RWPE2 (cell line): Measurements from ENCODE around the gene ZNF420.
"Not testable (repeated sequence)": the region's sequence is repeated elsewhere in the genome, so short reads cannot be mapped to it uniquely, and the experiment has no call there.

Experiments
- ATAC-seq: fragments of 200-7000 bp; cut with Tn5 transposase; 3 replicates; pipeline ENCODE4 v1.9.1; 2021; ENCODE audit warnings: low read depth
- DNase-seq: peaks from one replicate; pipeline ENCODE4 v3.0.0-alpha.2; 2020; ENCODE audit warnings: low spot score
- H3K27ac ChIP-seq: fragments of 450-650 bp; 2 replicates; pipeline ENCODE4 v1.5.1; 2017; ENCODE audit warnings: mild to moderate bottlenecking; ENCODE audit not compliant: poor library complexity, severe bottlenecking
- H3K27me3 ChIP-seq: fragments of 250-450 bp; sonication (Bioruptor Pico); 2 replicates; pipeline ENCODE4 v1.5.1; 2021; ENCODE audit warnings: mild to moderate bottlenecking, moderate library complexity; ENCODE audit not compliant: insufficient read depth, poor library complexity, severe bottlenecking
- H3K36me3 ChIP-seq: fragments of 250-450 bp; sonication (Bioruptor Pico); 2 replicates; pipeline ENCODE4 v1.5.1; 2020; ENCODE audit warnings: low read depth, mild to moderate bottlenecking, moderate library complexity
- H3K4me1 ChIP-seq: fragments of 250-450 bp; sonication (Bioruptor Pico); 2 replicates; pipeline ENCODE4 v1.5.1; 2021; ENCODE audit warnings: mild to moderate bottlenecking, moderate library complexity; ENCODE audit not compliant: insufficient read depth, poor library complexity, severe bottlenecking
- H3K4me3 ChIP-seq: fragments of 250-450 bp; sonication (Bioruptor Pico); 2 replicates; pipeline ENCODE4 v1.5.1; 2021; ENCODE audit warnings: mild to moderate bottlenecking, moderate library complexity; ENCODE audit not compliant: severe bottlenecking
- H3K9me3 ChIP-seq: fragments of 250-450 bp; sonication (Bioruptor Pico); 2 replicates; pipeline ENCODE4 v1.5.1; 2021; ENCODE audit warnings: mild to moderate bottlenecking, moderate library complexity; ENCODE audit not compliant: severe bottlenecking
- TF ChIP-seq, protein P1 (sequence below): fragments of 450-650 bp; IDR thresholded peaks from one replicate; pipeline ENCODE4 v1.5.1; 2017; ENCODE audit warnings: mild to moderate bottlenecking, moderate library complexity; ENCODE audit not compliant: poor library complexity, severe bottlenecking

ZNF420 gene

DNA sequence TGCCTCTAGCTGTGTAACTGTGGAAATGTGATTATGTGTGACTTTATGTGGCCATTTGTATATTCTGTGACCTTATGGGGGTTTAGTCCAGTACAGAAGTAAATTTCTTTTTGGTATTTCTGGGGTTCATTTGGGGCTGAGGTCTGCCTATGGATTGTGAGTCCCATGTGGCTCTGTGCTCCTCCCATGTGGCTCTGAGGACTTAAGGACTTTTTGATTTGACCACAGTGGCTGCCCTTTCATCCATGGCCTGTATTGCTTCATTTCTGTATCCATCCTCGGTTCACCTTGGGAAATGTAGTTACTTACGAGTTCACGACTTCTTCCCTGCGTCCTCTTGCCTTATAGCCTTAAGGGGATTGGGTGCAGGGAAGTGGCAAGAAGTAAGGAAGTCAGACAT lies 1.0 kb downstream of the ZNF420 start:
- H3K9me3 ChIP-seq, result peaks cover 7% of the 10 kb centered on the region
- H3K4me1 ChIP-seq, result no peaks in the 10 kb centered on the region
- TF ChIP-seq, protein P1, sequence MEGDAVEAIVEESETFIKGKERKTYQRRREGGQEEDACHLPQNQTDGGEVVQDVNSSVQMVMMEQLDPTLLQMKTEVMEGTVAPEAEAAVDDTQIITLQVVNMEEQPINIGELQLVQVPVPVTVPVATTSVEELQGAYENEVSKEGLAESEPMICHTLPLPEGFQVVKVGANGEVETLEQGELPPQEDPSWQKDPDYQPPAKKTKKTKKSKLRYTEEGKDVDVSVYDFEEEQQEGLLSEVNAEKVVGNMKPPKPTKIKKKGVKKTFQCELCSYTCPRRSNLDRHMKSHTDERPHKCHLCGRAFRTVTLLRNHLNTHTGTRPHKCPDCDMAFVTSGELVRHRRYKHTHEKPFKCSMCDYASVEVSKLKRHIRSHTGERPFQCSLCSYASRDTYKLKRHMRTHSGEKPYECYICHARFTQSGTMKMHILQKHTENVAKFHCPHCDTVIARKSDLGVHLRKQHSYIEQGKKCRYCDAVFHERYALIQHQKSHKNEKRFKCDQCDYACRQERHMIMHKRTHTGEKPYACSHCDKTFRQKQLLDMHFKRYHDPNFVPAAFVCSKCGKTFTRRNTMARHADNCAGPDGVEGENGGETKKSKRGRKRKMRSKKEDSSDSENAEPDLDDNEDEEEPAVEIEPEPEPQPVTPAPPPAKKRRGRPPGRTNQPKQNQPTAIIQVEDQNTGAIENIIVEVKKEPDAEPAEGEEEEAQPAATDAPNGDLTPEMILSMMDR, result no peak
- H3K4me3 ChIP-seq, result peak overlapping the region; percentile 55
- H3K27ac ChIP-seq, result no peak overlapping the region
- H3K36me3 ChIP-seq, result no peaks in the 10 kb centered on the region; the same call in 1 of the 2 replicates
- no peaks in the 10 kb centered on the region for H3K27me3 ChIP-seq
- ATAC-seq (no peak), DNase-seq (no peak)

DNA sequence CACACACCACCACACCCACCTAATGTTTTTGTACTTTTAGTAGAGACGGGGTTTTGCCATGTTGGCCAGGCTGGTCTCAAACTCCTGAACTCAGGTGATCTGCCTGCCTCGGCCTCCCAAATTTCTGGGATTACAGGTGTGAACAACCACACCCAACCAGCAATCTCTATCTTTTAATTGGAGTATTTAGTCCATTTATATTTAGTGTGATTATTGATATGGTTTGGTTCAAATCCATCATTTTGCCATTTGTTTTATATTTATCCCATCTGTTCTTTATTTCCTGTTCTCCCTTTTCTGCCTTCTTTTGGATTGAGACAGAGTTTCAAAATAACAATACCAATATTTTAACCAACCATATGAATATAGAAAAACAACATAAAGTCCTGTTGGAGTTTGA lies 4.1 kb downstream of the ZNF420 start:
- Histone ChIP-seq H3K27me3 (no peaks in the 10 kb centered on the region), H3K36me3 (no peaks in the 10 kb centered on the region; the same call in 1 of the 2 replicates), H3K4me3 (no peak overlapping the region), H3K4me1 (no peaks in the 10 kb centered on the region), H3K9me3 (peaks cover 10% of the 10 kb centered on the region), H3K27ac (no peak overlapping the region)
- ATAC-seq (no peak), DNase-seq (no peak)
- TF ChIP-seq, protein P1, result no peak

DNA sequence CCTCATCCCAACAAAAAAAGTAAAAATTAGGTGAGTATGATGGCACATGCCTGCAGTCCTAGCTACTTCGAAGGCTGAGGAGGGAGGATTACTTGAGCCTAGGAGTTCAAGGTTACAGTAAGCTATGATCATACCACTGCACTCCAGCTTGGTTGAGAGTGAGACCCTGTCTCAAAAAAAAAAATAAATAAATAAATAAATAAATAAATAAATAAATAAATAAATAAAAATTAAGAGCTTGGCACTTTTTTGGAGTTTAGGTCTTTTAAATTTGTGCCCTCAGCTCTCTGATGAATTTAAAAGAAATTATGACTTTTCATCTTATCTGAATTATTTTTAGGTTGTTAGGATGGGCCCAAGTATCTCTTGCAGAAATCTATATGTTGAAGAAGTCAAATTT lies 8.9 kb downstream of the ZNF420 start:
- Histone ChIP-seq H3K36me3 (peaks cover 18% of the 10 kb centered on the region), H3K27me3 (no peaks in the 10 kb centered on the region), H3K4me1 (no peaks in the 10 kb centered on the region), H3K9me3 (peaks cover 10% of the 10 kb centered on the region), H3K4me3 (no peak overlapping the region), H3K27ac (no peak overlapping the region)
- DNase-seq (no peak), ATAC-seq (no peak)
- TF ChIP-seq, protein P1, result no peak

DNA sequence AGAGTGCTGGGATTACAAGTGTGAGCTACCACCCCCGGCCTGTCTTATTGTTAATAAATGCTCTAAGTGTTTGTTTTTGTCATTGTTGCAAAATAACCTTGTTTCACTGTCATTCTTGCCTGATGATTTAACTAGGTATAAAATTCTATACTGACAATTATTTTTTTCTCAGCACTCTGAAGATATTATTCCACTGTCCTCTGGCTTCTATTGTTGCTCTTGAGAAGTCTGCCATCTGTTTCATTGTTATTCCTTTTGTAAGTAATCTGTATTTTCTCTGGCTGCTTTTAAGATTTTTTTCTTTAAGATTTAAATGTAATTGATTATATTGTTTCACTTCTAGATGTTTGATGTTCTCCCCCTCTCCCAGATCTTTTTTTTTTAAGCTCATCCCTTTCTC lies 17.6 kb downstream of the ZNF420 start:
- Histone ChIP-seq H3K9me3 (peaks cover 15% of the 10 kb centered on the region), H3K27ac (no peak overlapping the region), H3K4me1 (no peaks in the 10 kb centered on the region), H3K36me3 (peaks cover 44% of the 10 kb centered on the region), H3K4me3 (no peak overlapping the region), H3K27me3 (no peaks in the 10 kb centered on the region)
- TF ChIP-seq, protein P1, result no peak
- no peak for DNase-seq
- no peak for ATAC-seq

DNA sequence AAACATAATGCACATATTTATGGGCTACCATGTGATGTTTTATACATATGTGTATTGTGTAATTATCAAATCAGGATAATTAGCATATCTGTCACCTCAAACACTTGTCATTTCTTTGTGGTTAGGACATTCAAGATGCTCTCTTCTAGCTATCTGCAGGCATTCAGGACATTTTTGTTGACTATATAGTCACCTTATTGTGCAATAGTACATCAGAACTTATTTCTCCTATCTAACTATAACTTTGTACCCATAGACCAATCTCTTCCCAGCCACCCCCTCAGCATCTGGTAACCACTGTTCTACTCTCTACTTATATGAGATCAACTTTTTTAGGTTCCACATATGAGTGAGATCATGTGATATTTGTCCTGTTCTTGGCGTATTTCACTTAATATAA lies 20.3 kb downstream of the ZNF420 start:
- Histone ChIP-seq H3K27me3 (no peaks in the 10 kb centered on the region), H3K27ac (no peak overlapping the region), H3K36me3 (peaks cover 38% of the 10 kb centered on the region), H3K9me3 (peaks cover 18% of the 10 kb centered on the region), H3K4me3 (no peak overlapping the region), H3K4me1 (no peaks in the 10 kb centered on the region)
- DNase-seq, result no peak
- ATAC-seq, result no peak
- TF ChIP-seq, protein P1, result no peak

DNA sequence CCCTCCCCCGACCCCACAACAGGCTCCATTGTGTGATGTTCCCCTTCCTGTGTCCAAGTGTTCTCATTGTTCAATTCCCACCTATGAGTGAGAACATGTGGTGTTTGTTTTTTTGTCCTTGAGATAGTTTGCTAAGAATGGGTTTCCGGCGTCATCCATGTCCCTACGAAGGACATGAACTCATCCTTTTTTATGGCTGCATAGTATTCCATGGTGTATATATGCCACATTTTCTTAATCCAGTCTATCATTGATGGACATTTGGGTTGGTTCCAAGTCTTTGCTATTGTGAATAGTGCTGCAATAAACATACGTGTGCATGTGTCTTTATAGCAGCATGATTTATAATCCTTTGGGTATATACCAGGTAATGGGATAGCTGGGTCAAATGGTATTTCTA lies 25.9 kb downstream of the ZNF420 start:
- not testable (repeated sequence) for H3K36me3 ChIP-seq, H3K27ac ChIP-seq, ATAC-seq, H3K27me3 ChIP-seq, H3K9me3 ChIP-seq, DNase-seq, H3K4me1 ChIP-seq, H3K4me3 ChIP-seq

DNA sequence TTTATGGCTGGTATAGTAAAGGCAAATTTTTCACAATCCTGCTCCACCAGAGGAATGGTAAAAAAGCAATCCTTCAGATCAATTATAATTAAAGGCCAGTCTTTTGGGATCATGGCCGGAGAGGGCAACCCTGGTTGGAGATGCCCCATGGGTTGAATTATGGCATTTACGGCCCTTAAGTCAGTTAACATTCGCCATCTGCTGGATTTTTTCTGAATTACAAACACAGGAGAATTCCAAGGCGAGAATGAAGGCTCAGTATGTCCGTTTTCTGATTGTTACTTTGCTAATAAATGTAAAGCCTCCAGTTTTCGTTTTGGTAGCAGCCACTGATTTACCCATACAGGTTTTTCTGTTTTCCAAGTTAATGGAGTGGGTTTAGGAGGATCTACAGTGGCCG lies 33.5 kb downstream of the ZNF420 start:
- H3K9me3 ChIP-seq, ATAC-seq, H3K27ac ChIP-seq, H3K36me3 ChIP-seq, H3K4me1 ChIP-seq, DNase-seq, H3K27me3 ChIP-seq, H3K4me3 ChIP-seq: not testable (repeated sequence)
